GM06990 (cell line): Measurements from ENCODE around the gene CSPG4.

Source experiments
- DNase-seq: peaks from one replicate; pipeline ENCODE4 v3.0.0-alpha.2; 2011; ENCODE audit not compliant: insufficient read length; ENCODE audit errors: extremely low read depth
- H3K27me3 ChIP-seq: replicated peaks from 2 replicates; pipeline ENCODE4 v1.6.0; 2011; ENCODE audit warnings: low read length; ENCODE audit not compliant: control insufficient read depth, insufficient read depth
- H3K36me3 ChIP-seq: 2 replicates; pipeline ENCODE4 v1.5.1; 2011; ENCODE audit warnings: low read length; ENCODE audit not compliant: control insufficient read depth, insufficient read depth
- H3K4me3 ChIP-seq: replicated peaks from 2 replicates; pipeline ENCODE4 v1.5.1; 2011; ENCODE audit warnings: low read depth, mild to moderate bottlenecking, control low read depth, low read length
- TF ChIP-seq, protein P1 (sequence below): IDR thresholded peaks from 2 replicates; pipeline ENCODE4 v1.5.1; 2011; ENCODE audit warnings: low read length, control low read depth, mild to moderate bottlenecking, inconsistent platforms; ENCODE audit not compliant: insufficient read depth, poor library complexity, severe bottlenecking

CSPG4 gene

GRCh38 chr15:75647370-75648155 lies 65.1 kb downstream of the CSPG4 start, which contains the start of gene SNX33:
Gene SNX33, plus strand, starts transcription at chr15:75647912. Its CDS starts 1,191 bp downstream, at chr15:75649103.
- peak; percentile 60 for DNase-seq
- TF ChIP-seq, protein P1, sequence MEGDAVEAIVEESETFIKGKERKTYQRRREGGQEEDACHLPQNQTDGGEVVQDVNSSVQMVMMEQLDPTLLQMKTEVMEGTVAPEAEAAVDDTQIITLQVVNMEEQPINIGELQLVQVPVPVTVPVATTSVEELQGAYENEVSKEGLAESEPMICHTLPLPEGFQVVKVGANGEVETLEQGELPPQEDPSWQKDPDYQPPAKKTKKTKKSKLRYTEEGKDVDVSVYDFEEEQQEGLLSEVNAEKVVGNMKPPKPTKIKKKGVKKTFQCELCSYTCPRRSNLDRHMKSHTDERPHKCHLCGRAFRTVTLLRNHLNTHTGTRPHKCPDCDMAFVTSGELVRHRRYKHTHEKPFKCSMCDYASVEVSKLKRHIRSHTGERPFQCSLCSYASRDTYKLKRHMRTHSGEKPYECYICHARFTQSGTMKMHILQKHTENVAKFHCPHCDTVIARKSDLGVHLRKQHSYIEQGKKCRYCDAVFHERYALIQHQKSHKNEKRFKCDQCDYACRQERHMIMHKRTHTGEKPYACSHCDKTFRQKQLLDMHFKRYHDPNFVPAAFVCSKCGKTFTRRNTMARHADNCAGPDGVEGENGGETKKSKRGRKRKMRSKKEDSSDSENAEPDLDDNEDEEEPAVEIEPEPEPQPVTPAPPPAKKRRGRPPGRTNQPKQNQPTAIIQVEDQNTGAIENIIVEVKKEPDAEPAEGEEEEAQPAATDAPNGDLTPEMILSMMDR: peak; percentile 63
- H3K27me3 ChIP-seq: no peaks in the 10 kb centered on the region; the same call in 1 of the 2 replicates

GRCh38 chr15:75646944-75647364 lies 65.7 kb downstream of the CSPG4 start:
- Histone ChIP-seq H3K36me3 (no peaks in the 10 kb centered on the region), H3K27me3 (no peaks in the 10 kb centered on the region; the same call in 1 of the 2 replicates), H3K4me3 (peak overlapping the region; percentile 82)
- TF ChIP-seq, protein P1: no peak
- DNase-seq: no peak

More at GRCh38 chr15:75647370-75648155, 65.1 kb downstream of the CSPG4 start, which contains the start of gene SNX33:
- H3K36me3 ChIP-seq: no peaks in the 10 kb centered on the region
- peak within 1 kb of the TSS; percentile 82 for H3K4me3 ChIP-seq

DNA sequence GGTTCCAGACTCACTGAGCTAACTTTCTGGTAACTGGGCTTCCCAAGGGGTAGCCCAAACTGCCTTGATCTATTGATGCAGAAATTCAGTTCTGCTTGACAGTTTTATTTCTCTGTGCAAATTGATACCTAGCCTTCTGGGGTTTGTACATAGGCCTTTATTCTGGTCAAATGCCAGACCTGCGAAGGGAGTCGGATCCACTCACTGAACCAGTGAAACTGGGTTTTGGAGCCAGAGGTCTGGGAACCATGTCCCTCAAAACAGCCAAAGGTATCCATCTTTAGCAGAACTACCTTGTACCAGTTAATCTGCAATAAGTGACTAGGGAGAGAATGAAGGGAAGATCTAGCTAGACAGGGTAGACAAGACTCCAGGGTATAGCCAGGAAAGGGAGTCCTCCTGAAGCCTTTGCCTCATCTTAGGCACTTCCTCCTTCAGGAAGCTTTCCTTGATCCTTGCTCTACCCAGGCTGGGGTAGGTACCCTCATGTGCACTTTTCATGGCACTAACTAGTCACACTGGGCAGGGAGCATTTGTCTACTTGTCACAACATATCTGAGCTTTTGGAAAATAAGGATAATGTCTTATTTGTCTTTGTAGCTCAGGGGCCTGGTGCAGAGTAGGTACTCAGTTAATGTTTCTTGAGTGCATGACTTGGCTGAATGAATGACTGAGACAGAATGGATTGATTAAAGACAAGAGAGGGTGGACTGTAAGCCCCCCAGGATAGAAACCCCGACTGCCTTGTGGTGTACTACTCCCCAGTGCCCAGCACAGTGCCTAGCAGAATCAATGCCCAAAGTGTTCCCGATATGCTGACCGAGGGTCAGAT lies 66.3 kb downstream of the CSPG4 start:
- Histone ChIP-seq H3K36me3 (no peaks in the 10 kb centered on the region), H3K4me3 (no peak overlapping the region; the same call in 1 of the 2 replicates), H3K27me3 (no peaks in the 10 kb centered on the region; the same call in 1 of the 2 replicates)
- TF ChIP-seq, protein P1: no peak
- DNase-seq: no peak

DNA sequence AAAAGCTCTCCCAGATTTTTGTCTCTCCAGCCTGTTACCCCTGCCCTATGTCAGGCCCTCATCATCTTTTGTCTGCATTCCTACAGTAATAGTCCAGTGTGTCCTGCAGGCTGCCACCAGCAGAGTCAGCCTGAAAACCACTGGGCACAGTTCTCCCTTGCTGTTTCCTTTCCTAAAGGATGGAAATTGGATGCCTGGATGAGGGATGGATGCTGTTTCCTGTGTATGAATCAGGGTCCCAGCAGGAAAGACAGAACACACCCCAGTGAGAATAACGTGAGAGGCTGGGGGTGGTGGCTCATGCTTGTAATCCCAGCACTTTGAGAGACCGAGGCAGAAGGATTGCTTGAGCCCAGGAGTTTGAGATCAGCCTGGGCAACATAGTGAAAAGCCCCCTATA lies 68.3 kb downstream of the CSPG4 start:
- no peak overlapping the region for H3K4me3 ChIP-seq
- TF ChIP-seq, protein P1: no peak
- no peak for DNase-seq
- no peaks in the 10 kb centered on the region for H3K36me3 ChIP-seq
- H3K27me3 ChIP-seq: no peaks in the 10 kb centered on the region; the same call in 1 of the 2 replicates

DNA sequence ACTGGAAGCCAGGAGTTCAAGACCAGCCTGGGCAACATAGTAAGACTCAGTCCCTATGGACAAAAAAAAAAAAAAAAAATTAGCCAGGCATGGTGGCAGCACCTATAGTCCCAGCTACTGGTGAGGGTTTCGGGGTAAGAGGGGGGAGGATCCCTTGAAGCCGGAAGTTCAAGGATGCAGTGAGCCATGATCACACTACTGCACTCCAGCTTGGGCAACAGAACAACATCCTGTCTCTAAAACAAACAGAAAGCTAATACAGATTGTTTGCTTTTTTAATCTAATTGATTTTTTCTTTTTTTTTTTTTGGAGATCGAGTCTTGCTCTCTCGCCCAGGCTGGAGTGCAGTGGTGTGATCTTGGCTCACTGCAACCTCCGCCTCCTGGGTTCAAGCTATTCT lies 71.0 kb downstream of the CSPG4 start:
- TF ChIP-seq, protein P1: no peak

More for the DNA sequence above, 71.0 kb downstream of the CSPG4 start:
- no peaks in the 10 kb centered on the region for H3K27me3 ChIP-seq
- no peak overlapping the region for H3K4me3 ChIP-seq
- no peak for DNase-seq
- no peaks in the 10 kb centered on the region for H3K36me3 ChIP-seq
